CD4-positive, alpha-beta T cell (primary cell): ENCODE data around the gene RASSF8. TPM values are rescaled to one million over a fixed set of nuclear protein-coding genes. Genes with fewer than 3 reads are reported as not detected.

Source experiments
- ATAC-seq: fragments of 200-7000 bp; cut with Tn5 transposase; one replicate; pipeline ENCODE4 v1.10.0; 2022; ENCODE audit warnings: mild to moderate bottlenecking; ENCODE audit not compliant: poor library complexity
- CTCF ChIA-PET: fragments of 350-600 bp; sonication (Branson Sonifier 250); formaldehyde crosslinking; loops from one replicate; lab custom pipeline; 2021; ENCODE audit warnings: antibody characterized with exemption, inconsistent platforms; lab: Charles Lee
- POLR2A ChIA-PET: fragments of 350-600 bp; sonication (Branson Sonifier 250); formaldehyde crosslinking; loops from one replicate; lab custom pipeline; 2021; ENCODE audit warnings: antibody characterized with exemption, inconsistent platforms; lab: Charles Lee
- DNase-seq, 14 experiments: peaks; one replicate each; pipeline ENCODE4 v3.0.0-alpha.2; 2013 to 2020; ENCODE audit warnings: mixed read lengths in 2 of 14
- H3K27ac ChIP-seq, 2 donors: one replicate each; pipeline versions ENCODE4 v1.5.1 to v1.7.0; 2013; ENCODE audit warnings: low read length in 2 of 2, low read depth in 1 of 2, mild to moderate bottlenecking in 1 of 2
- H3K27me3 ChIP-seq, 2 experiments: 1 replicate in 1 of 2; 2 replicates in 1 of 2; pipeline versions ENCODE4 v1.6.1 to v1.7.0; 2013; ENCODE audit warnings: low read length in 2 of 2, control low read depth in 1 of 2, mild to moderate bottlenecking in 1 of 2, moderate library complexity in 1 of 2; ENCODE audit not compliant: insufficient read depth in 2 of 2, control insufficient read depth in 1 of 2
- H3K36me3 ChIP-seq: one replicate; pipeline ENCODE4 v1.6.1; 2013; ENCODE audit warnings: low read length, control low read depth; ENCODE audit not compliant: insufficient read depth
- H3K4me1 ChIP-seq: one replicate; pipeline ENCODE4 v1.6.1; 2013; ENCODE audit warnings: low read length, control low read depth; ENCODE audit not compliant: insufficient read depth
- H3K4me3 ChIP-seq: one replicate; pipeline ENCODE4 v1.5.1; 2013; ENCODE audit warnings: mild to moderate bottlenecking, low read length, moderate library complexity
- H3K9me3 ChIP-seq, 2 experiments: 1 replicate in 1 of 2; 2 replicates in 1 of 2; pipeline versions ENCODE4 v1.6.1 to v1.7.0; 2013; ENCODE audit warnings: low read length in 2 of 2, mild to moderate bottlenecking in 2 of 2, control low read depth in 1 of 2, moderate library complexity in 1 of 2; ENCODE audit not compliant: control insufficient read depth in 1 of 2, insufficient read depth in 1 of 2
- H3K27ac Mint-ChIP-seq: one replicate; pipeline ENCODE4 v1.8.0; 2020; ENCODE audit warnings: mixed read lengths
- H3K27me3 Mint-ChIP-seq: one replicate; pipeline ENCODE4 v1.8.0; 2021; ENCODE audit warnings: mixed read lengths
- H3K36me3 Mint-ChIP-seq: one replicate; pipeline ENCODE4 v1.8.0; 2021; ENCODE audit warnings: low read depth, mixed read lengths
- H3K4me1 Mint-ChIP-seq: one replicate; pipeline ENCODE4 v1.8.0; 2021; ENCODE audit warnings: low read depth, mixed read lengths
- H3K4me3 Mint-ChIP-seq: one replicate; pipeline ENCODE4 v1.8.0; 2020; ENCODE audit warnings: mild to moderate bottlenecking, mixed read lengths
- H3K9me3 Mint-ChIP-seq: one replicate; pipeline ENCODE4 v1.8.0; 2020; ENCODE audit warnings: mixed read lengths
- intact Hi-C, 2 experiments: fragments of 100-400 bp; cut with DNase I in 1 of 2; cut with micrococcal nuclease in 1 of 2; formaldehyde crosslinking; loops; one replicate each; pipeline versions ENCODE4 v1.15.1 to v1.9.0; 2023 to 2025; cut with DNase I, micrococcal nuclease
- total RNA-seq, 174 experiments: library from RNA in 2 of 174; stranded (reverse) in 2 of 174; gene quantifications; one replicate each; pipeline ENCODE4 v1.2.3 and lab custom pipeline; 2021 to 2026
- TF ChIP-seq, protein P1 (sequence below): fragments of 200-600 bp; IDR thresholded peaks from one replicate; pipeline ENCODE4 v1.8.0; 2022; ENCODE audit warnings: antibody characterized with exemption, mild to moderate bottlenecking

The RASSF8 gene
- total RNA-seq, 2 experiments from 2014 or later, result 0.71 to 1.4 TPM

- peak overlapping the region; percentile 90 for H3K4me3 Mint-ChIP-seq
- H3K27me3 Mint-ChIP-seq, result peaks cover 83% of the 10 kb centered on the region
- ATAC-seq (peak; percentile 54), DNase-seq (peak in 5 of 14 experiments; percentile 4 to 63 (median 35))
- CTCF ChIA-PET, result no interaction called here
- H3K27ac Mint-ChIP-seq, result no peak overlapping the region
- Histone ChIP-seq H3K36me3 (no peaks in the 10 kb centered on the region), H3K4me3 (peak overlapping the region; percentile 38), H3K27me3 (peaks cover 56 to 86% of the 10 kb centered on the region in 2 experiments), H3K27ac (no peak overlapping the region), H3K9me3 (peaks cover 0 to 8% of the 10 kb centered on the region in 2 experiments), H3K4me1 (peaks cover 45% of the 10 kb centered on the region)
- H3K36me3 Mint-ChIP-seq, result no peaks in the 10 kb centered on the region
- intact Hi-C loops, result loop anchor here in 1 of 2 experiments (10.0 kb wide), 1 partner anchor 1182 kb away; no protein-coding TSS in a partner anchor
- POLR2A ChIA-PET, result interaction anchor here (1.2 kb wide), 1 partner anchor 9 kb away, joined by 6 read pairs; no protein-coding TSS in a partner anchor
- TF ChIP-seq, protein P1, sequence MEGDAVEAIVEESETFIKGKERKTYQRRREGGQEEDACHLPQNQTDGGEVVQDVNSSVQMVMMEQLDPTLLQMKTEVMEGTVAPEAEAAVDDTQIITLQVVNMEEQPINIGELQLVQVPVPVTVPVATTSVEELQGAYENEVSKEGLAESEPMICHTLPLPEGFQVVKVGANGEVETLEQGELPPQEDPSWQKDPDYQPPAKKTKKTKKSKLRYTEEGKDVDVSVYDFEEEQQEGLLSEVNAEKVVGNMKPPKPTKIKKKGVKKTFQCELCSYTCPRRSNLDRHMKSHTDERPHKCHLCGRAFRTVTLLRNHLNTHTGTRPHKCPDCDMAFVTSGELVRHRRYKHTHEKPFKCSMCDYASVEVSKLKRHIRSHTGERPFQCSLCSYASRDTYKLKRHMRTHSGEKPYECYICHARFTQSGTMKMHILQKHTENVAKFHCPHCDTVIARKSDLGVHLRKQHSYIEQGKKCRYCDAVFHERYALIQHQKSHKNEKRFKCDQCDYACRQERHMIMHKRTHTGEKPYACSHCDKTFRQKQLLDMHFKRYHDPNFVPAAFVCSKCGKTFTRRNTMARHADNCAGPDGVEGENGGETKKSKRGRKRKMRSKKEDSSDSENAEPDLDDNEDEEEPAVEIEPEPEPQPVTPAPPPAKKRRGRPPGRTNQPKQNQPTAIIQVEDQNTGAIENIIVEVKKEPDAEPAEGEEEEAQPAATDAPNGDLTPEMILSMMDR, result no peak
- H3K9me3 Mint-ChIP-seq, result no peaks in the 10 kb centered on the region
- peaks cover 38% of the 10 kb centered on the region for H3K4me1 Mint-ChIP-seq
Measured at GRCh38 chr12:26122681-26123481, 164.4 kb downstream of the RASSF8 start.

DNA sequence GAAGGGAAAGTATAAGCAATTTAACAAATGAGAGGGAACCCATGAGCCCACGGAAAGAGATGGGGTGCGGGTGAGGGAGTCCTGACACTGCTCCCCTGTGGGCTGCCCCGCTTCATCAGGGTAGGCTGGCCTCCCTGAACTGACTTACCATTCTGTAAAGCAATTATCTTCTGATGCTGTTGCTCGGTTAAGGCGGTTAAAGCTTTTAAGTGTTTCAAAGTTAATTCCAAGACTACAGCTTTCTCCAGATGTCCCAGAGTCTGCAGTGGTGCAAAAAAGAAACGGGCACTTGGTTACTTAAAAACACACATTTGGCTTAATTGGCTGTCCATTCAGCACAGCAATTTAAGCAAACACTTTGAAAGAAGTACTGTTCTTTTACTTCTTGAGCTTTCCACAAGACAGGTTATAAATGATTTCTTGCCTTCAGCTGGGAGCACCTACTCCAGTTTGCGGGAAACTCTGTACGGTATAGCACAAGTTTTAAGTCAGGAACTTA is 165.0 kb downstream of the RASSF8 start:
- H3K27ac ChIP-seq, result no peak overlapping the region
- no peaks in the 10 kb centered on the region for H3K9me3 Mint-ChIP-seq
- peak overlapping the region; percentile 90 for H3K4me3 Mint-ChIP-seq
- peaks cover 58 to 88% of the 10 kb centered on the region in 2 experiments for H3K27me3 ChIP-seq
- DNase-seq (peak in 1 of 14 experiments; percentile 11), ATAC-seq (peak; percentile 9)
- peaks cover 84% of the 10 kb centered on the region for H3K27me3 Mint-ChIP-seq
- H3K36me3 ChIP-seq, result no peaks in the 10 kb centered on the region
- H3K4me1 Mint-ChIP-seq, result peaks cover 38% of the 10 kb centered on the region
- H3K4me3 ChIP-seq, result peak overlapping the region; percentile 38
- H3K4me1 ChIP-seq, result peaks cover 45% of the 10 kb centered on the region
- intact Hi-C loops, result loop anchor here in 1 of 2 experiments (10.0 kb wide), 1 partner anchor 1181 kb away; no protein-coding TSS in a partner anchor
- H3K27ac Mint-ChIP-seq, result no peak overlapping the region
- TF ChIP-seq, protein P1, result no peak
- no peaks in the 10 kb centered on the region for H3K36me3 Mint-ChIP-seq
- ChIA-PET POLR2A (interaction anchor here (0.6 to 1.1 kb wide), 2 partner anchors 9 to 904 kb away, joined by 3 read pairs; no protein-coding TSS in a partner anchor), CTCF (interaction anchor here (1.4 kb wide), 1 partner anchor 9 kb away, joined by 3 read pairs; no protein-coding TSS in a partner anchor)
- peaks cover 0 to 8% of the 10 kb centered on the region in 2 experiments for H3K9me3 ChIP-seq
